GM19328 (cell line): ENCODE results near the gene RBP2.

Experiments used
- ATAC-seq: cut with Tn5 transposase; IDR thresholded peaks from one replicate; pipeline ENCODE4 v1.9.1; 2021; ENCODE audit warnings: mild to moderate bottlenecking, moderate library complexity; ENCODE audit not compliant: unreplicated experiment

Gene RBP2

DNA sequence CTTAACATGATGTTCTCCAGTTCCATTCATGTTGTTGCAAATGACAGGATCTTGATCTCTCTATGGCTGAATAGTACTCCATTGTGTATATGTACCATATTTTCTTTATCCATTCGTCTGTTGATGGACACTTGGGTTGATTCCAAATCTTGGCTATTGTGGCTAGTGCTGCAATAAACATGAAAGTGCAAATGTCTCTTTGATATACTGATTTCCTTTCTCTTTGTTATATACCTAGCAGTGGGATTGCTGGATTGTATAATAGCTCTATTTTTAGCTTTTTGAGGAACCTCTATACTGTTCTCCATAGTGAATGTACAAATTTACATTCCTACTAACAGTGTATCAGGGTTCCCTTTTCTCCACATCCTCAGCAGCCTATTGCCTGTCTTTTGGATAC lies 5.9 kb upstream of the RBP2 start:
- ATAC-seq = no peak

DNA sequence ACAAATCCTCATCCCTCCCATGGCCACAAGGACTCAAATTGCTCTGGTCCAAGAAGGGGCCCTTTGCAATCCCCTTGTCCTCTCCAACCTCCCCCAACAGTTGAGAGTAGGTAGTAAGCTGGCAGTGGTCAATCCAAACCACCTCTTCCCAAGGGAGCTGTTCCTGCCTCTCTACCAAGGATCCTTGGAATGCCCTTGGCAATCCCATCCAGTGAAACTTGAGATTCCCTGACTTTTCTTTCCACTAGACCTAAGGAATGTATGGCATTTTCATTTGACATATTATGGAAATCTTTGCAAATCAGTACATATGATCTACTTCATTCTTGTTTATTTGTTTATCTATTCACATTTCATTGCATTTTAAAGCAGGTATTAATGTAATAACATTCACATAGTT lies 4.8 kb upstream of the RBP2 start:
- no peak for ATAC-seq

DNA sequence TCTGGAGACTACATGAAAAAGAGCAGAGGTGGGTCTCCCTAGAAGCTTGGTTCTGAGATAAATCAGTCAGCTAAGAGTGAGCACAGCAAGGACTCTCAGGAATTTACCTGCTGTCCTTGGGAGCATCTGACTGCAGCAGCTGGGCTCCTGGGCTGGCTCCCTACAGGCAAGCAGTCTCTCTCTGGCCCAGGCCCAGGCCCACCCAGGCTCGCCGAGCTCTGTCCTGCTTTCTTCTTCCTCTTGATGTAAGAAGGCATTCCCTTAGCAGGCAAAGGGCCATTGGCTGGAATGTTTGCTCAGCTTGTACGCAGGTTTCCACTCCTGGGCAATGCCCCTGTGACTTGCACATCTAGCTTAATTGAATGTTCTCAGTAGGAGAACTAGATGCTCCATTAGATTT lies 4.3 kb upstream of the RBP2 start:
- ATAC-seq = no peak

DNA sequence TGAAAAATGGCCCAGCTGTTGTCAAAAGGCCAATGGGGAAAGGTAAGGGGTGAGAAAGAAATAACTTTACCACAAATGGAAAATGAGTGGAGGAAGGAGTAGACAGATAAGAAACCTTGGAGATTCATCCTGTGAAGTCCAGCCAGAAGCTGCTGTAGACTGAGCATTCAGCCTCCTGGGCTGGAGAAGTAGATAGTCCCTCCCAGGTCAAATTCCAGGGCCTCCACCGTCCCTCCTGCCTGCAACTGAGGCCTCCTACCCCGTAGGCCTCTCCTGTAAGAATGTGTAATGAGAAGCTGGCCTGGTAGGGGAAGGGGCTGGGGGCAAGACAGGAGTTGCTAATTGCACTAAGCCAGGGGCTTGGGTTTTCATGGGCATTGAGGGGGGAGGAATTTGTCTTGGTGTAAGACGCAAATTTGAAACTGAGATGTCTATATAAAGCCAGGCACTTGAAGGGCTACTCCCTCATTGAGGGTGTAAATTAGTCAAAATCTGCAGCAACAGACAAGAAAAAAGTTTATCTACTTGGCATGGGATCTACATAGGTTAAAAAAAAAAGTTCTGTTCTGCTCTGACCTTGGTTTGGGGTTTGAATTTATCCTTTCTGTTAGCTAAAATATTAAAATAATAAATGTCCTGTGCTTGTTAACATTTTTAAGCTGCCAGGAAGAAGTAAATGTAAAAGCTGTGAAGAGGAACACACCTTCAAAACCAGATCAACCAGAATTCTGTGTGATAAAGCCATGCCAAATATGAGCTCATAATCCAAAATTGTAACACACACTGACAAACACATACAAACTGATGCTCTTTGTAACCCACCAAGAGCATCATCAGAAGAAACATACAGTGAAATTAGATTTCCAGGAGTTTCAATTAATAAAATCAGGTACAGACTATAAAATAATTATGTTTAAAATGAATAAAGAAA lies 1.7 kb upstream of the RBP2 start:
- no peak for ATAC-seq

DNA sequence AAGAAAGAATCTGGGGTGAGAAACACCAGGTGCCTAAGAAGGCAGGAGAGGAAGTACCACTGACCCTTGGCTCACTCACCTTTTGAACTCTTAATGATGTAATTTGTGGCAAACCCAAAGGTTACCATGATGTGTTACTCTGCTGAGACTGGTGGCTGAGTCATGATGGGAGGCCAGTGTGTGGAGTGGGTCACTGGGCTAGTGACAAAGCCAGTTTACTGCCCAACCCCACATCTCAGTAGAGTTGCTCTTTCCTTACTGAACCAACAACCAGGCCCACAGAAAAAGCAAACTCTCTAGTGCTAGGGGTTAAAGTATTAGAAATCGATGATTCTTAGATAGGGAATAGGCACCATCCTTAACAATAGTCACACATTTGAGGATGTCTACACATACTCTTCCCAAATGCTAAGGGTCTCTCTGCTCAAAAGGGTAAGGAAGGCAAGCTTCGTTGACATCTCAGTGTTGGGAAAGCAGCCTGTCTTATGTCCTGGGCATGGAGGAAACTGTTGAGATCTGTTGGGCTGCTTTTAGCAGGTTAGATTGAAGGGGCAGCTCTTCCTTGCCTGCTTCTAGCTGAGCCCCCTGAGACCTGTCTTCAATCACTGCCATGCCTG lies 3.1 kb downstream of the RBP2 start:
- no peak for ATAC-seq

DNA sequence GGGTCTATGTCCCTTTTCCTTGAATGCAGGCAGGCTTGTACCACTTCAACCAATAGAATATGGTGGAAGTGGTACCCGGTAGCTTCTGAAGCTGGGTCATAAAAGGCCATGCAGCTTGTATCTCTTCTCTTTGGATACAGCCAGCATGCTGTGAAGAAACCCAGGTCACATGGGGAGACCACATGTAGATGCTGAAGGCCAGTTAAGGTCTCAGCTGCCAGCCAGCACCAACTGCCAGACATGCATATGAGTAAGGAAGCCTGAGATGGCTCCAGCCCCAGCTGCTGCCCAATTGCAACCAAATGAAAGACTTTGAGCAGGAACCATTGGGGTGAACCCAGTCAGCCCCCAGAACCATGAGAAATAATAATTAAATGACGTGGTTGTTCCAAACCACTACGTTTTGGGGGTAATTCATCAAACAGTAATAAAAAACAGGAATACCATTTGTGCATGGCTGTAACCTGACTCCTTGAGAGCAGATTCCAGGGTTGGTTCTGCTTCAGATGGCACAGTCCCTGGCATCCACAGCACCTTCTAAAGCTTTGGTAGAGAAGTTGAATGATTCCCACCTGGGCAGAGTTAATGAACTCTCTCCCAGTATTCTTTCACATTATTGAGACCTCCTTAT lies 3.8 kb downstream of the RBP2 start:
- no peak for ATAC-seq

DNA sequence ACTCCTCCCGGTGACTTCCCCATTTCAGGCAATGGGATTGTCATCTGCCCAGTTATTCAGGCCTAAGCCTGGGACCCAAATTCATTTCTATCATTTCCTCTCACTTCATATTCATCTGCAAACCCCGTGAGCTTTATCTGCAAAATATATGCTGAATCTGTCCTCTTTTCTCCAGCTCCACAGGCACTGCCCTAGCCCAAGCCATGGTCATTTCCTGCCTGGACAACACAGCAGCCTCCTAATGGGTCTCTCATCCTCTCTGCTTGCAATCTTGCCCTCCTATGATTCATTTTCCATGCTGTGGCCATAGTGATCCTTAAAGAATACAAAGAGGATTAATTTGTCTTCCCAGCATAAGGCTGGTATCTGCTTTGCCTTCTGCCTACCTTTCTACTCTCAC lies 6.1 kb downstream of the RBP2 start:
- no peak for ATAC-seq

DNA sequence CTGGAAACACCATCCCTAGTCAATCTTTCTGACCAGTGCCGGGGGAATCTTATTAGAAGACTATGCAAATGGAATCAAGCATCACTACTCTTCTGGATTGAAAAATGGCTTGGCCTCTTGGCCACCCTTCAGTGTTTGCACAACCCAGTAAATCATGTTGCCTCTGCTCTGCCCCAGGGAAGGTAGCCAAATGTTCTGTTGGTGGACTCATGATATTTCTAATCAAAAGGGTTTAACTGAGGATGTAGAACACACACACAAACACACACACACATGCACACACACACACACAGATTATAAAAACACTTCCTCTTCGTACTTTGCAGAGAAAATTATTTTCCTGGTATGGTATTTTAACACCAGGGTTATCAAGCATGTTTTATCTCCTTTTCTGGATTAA lies 7.9 kb downstream of the RBP2 start:
- ATAC-seq = no peak

DNA sequence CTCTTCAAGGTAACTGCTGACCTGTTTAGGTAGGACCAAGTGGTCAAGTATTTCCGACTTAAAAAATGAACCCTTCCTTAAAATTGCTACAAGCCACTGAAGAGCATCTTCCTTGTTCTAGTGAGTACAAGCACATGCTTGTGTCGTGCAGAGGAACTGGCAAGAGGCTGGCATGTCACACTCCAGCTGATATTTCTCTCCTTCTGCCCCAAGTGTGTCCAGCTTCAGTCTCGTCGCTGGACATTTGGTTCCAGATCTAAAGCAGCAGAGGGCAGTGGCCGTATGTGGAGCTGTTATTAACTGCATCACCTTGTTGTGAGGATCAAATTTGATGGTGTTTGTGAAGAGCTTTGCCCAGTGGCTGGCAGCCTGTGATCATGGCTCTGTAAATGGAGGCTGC lies 10.0 kb downstream of the RBP2 start:
- ATAC-seq = no peak

DNA sequence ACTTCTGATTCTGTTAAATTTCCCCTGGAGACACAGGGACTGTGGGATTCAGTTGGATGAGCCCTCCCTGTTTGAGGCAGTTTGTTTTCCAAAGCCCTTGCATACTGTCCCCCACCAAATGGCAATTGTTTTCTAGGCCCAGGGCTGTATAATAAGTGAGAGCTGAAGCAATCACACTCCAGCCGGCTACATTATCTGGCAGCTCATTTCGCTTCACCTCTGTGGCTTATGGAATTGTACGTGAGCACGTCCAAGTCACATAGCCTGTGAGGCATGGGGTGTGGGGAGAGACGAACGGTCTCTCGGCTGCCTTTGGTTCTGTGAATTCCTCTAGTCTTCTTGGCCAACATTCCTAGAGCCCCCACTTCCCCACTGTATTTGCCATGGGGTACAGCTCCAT lies 10.7 kb downstream of the RBP2 start:
- no peak for ATAC-seq

DNA sequence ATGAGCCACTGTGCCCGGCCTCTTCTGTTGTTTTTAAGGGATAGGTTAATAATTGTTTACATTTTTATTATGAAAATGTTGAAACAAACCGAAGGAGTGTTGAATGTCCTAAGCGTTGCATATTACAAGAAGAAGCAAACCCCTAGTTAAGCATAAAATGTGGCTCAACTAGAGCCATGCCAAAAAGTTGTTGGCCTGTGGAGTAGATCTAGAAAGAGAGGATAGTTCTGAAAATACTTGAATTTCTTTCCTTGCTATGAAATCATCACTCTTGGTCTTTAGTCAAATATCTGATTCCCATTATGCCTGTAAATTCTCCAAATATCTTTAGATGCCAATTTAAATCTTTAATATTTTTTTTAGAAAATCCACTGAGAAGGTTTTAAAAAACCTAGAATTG lies 12.8 kb downstream of the RBP2 start:
- no peak for ATAC-seq

DNA sequence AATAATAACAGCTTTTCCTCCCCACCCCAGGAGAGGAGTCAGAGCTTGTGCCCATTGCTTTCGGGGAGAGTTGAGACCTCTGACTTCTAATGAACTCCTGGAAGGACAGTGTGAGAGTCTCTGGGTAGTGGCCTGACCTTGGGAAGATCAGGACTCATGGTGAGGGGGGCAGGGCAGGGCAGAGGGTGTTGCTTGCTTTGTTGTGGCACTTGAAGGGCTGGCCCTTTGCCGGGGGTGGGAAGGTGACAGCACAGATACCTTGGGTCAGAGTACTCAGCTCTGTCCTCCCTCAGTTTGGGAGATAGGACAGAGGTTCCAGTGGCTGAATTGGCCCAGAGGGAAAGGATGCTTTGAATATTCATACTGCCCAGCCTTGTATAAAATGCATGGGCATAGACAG lies 15.8 kb downstream of the RBP2 start:
- no peak for ATAC-seq

DNA sequence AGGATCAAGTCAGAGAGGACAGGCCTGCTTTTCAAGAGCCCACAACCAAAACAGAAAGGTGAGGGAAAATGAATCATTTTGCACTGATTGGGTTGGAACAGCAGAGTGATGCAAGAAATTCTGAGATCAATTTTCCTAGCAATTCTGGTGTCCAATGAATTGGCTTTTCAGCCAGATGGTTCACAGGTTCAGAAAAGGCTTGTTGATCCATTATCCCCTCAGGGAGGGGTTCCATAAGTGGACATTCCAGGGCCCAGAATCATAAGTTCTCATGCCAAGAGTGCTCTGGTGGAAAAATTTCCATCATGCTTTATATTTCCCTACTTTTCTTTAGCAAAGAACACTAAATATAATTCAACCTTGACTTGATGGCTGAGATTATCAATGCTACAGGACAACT lies 16.2 kb downstream of the RBP2 start:
- no peak for ATAC-seq

DNA sequence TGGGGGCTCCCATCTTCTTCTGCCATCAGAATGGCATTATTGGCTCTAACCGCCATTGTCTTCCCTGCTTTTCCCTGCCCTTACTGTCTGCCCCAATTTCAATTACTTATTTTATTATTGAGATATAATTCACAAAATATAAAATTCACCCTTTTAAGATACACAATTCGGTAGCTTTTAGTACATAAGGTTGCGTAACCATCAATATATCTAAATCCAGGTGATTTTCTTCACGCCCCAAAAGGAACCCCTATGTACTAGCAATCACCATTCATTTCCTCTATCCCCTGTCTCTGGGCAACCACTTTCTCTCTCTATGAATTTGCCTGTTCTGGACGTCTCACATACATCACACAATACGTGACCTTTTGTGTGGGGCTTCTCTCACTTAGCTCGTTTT lies 18.0 kb downstream of the RBP2 start:
- ATAC-seq = no peak

DNA sequence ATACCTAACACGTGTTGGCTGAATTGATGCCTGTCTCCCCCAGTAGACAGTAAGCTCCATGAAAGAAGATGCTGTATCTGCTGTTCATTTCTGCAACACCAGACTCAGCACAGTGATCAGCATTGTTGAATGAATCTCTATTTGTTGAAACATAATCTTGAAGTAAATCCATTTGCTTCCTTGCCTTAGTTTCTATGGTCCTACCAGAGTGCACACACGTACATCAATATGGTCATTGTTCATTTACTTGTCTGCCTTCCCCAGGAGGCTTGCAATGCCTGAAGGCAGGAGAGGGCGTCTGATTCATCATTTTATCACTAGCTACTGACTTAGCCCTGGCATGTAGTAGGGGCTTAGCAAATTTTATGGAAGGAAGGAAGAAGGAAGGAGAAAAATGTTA lies 19.2 kb downstream of the RBP2 start:
- ATAC-seq = no peak

DNA sequence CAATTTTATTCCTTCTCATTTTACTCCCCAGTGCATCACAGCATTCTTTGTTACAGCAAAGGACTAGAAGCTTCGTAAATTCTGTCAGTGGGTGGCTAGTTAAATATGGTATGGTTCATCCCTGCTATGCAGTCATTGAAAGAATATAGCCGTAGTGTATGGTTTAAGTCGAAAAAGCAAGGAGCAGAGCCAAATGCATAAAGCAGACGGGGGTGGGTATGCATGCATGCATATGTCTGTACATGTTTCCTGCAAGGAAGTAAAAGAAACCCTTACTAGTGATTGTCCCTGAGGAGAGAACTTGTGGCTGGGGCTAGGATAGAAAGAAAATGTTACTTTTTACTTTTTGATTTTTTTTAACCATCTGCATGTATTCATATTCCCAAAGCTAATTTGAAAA lies 19.9 kb downstream of the RBP2 start:
- no peak for ATAC-seq

DNA sequence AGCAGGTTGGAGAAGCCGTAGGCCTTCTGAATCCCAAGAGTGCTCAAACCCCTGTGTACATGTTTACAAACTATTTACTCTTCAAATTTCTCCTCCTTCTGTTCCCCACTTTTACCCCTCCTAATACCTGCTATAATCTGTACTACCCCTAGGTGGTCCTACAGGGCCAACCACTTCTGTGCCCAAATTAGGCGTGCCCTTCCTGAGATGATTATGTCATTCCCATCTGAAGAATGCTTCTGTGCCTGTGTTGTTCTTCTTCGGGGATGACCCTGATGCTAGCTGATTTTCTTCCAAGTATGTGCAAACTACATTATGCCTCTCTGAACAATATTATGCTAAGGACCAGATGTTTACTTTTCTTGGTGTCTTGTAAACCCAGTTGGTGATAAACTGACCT lies 20.5 kb downstream of the RBP2 start:
- ATAC-seq = no peak

DNA sequence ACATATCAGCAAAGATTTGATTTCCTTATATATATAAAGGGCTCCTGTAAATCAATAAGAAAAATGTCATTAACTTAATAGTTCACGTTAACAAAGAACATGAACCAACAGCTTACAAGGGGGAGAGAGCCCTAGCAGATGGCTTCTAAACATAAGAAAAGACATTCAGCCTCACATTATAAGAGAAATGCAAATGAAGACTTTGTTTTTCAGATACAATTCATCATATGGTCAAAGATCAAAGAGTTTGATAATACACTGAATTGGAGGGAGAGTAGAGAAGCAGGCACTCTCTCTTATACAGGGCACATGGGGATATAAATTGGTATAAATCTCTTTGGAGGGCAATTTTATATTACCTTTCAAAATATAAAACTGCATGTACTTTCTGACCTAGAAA lies 21.1 kb downstream of the RBP2 start:
- ATAC-seq = no peak

DNA sequence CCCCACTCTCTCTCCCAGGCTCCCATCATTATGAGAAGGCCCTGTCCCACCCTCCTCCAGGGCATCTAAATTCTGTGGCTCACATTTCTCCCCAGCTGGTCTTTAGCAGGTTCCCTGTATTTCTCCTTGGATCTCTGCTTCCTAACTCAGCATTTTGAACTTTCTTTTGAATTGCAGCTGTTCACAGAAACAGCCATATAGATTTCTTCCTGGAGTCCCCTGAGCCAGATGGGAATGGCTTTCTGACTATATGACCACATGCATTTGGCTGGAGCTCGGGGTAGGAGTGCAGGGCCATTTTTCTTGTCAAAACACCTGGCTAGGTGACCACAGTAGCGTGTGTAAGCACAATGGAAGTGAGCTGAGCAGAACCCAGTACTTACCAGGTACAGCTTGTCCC lies 22.0 kb downstream of the RBP2 start:
- no peak for ATAC-seq

DNA sequence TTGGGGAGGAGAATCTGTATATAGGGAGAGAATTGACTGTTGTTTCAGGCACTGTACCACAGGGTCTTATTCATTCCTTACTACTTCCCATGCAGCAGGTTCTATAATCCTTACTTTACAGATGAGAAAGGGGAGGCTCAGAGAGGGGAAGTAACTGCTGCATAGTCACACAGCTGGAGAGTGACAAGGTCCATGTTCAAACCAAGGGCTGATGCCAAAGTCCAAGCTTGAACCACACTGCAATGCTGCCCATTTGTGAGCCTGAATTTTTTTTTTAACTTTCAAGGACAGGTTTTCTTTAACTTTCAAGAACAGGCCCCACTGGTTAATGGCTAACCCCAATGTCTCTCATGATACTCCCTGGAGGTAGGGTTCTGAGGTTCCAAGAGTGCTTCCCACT lies 26.2 kb downstream of the RBP2 start:
- ATAC-seq = no peak

DNA sequence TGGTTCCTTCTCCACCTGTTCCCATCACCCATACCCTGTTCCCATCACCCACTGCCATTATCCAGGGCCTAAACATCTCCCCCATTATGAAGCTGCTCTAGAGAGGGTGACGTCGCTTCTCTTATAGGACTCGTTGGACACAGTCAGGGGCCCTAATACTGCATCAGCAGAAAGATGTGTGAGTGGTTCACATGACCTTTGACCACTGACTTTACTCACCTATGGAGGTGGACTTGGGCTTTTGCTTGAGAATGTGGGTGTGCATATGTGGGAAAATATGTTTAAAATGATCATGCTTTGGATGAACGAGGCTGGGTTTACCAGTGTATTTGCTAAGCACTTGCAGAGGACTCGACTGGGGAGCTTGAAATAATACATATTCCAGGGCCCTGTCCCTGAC lies 26.8 kb downstream of the RBP2 start:
- no peak for ATAC-seq

DNA sequence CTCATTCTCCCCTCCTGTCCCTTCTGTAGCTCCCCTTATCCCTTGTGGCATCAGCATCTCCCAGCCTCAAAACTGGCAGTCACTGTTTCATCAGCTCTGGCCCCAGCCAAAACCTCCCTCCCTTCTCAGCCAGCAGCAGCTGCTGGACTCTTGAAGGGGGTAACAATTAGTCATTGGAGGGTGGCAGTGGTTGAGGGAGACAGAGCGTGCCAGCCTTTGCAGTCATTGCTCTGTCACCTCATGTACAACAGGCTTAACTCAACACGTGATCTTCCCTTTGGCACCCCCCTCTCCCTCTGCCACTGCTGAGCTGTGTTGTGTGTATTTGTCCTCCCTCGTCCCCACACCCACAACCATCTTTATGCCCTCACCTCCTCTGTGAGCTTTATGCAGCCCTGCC lies 28.2 kb downstream of the RBP2 start:
- no peak for ATAC-seq
